GM12878 (cell line): ENCODE data around the gene DNMT1. TPM values are rescaled to one million over a fixed set of nuclear protein-coding genes. Genes with fewer than 3 reads are reported as not detected.
"Not testable (repeated sequence)": the region's sequence is repeated elsewhere in the genome, so short reads cannot be mapped to it uniquely, and the experiment has no call there.

ENCODE experiments used
- ATAC-seq: fragments of 200-7000 bp; cut with Tn5 transposase; 3 replicates; pipeline ENCODE4 v1.9.1; 2020; ENCODE audit warnings: mild to moderate bottlenecking, moderate library complexity
- BruUV-seq: library from RNA; stranded (reverse); fragments of 400-500 nt; replicated peaks from 2 replicates; lab custom pipeline; 2021; lab: Mats Ljungman, UMichigan
- CTCF ChIA-PET: fragments of 300-600 bp; sonication (Branson Sonifier 250); formaldehyde crosslinking; extraction: SDS; loops from one replicate; lab custom pipeline; 2021; ENCODE audit warnings: inconsistent platforms; lab: Yijun Ruan, JAX
- POLR2A ChIA-PET: fragments of 350-600 bp; formaldehyde crosslinking; extraction: SDS; loops from one replicate; lab custom pipeline; 2021; ENCODE audit warnings: inconsistent platforms; lab: Charles Lee
- RAD21 ChIA-PET: fragments of 300-600 bp; sonication (Branson Sonifier 250); formaldehyde crosslinking; loops from one replicate; lab custom pipeline; 2023; ENCODE audit warnings: antibody characterized with exemption; ENCODE audit not compliant: unreplicated experiment; lab: Charles Lee
- SMC1A ChIA-PET: fragments of 300-600 bp; sonication (Branson Sonifier 250); formaldehyde crosslinking; loops from one replicate; lab custom pipeline; 2023; ENCODE audit not compliant: unreplicated experiment, uncharacterized antibody; lab: Charles Lee
- DNase-seq: peaks from one replicate; pipeline ENCODE4 v3.0.0-alpha.2; 2011; ENCODE audit warnings: low read depth, low spot score
- FAIRE-seq: peaks from 3 replicates; lab custom pipeline; 2011; peaks lifted over from hg19 to GRCh38; lab: Jason Lieb, UNC
- H2AFZ ChIP-seq: 2 replicates; pipeline ENCODE4 v1.6.0; 2011; ENCODE audit warnings: low read depth, low read length, control low read depth; ENCODE audit not compliant: control insufficient read depth
- H3K27ac ChIP-seq: 2 replicates; pipeline ENCODE4 v1.5.1; 2011; ENCODE audit warnings: control low read depth; ENCODE audit not compliant: control insufficient read depth, insufficient read depth
- H3K27me3 ChIP-seq, 2 experiments: replicated peaks in 1 of 2; 2 replicates each; pipeline versions ENCODE4 v1.6.0 to v1.6.1; 2011; ENCODE audit warnings: low read length in 1 of 2; ENCODE audit not compliant: control insufficient read depth in 2 of 2, insufficient read depth in 2 of 2
- H3K36me3 ChIP-seq, 2 experiments: 2 replicates each; pipeline ENCODE4 v1.5.1; 2011; ENCODE audit warnings: low read length in 1 of 2; ENCODE audit not compliant: control insufficient read depth in 2 of 2, insufficient read depth in 2 of 2
- H3K4me1 ChIP-seq: 2 replicates; pipeline ENCODE4 v1.6.1; 2011; ENCODE audit warnings: mild to moderate bottlenecking, low read length, moderate library complexity, mixed read lengths; ENCODE audit not compliant: control insufficient read depth, insufficient read depth
- H3K4me2 ChIP-seq: 2 replicates; pipeline ENCODE4 v1.6.0; 2011; ENCODE audit warnings: control low read depth; ENCODE audit not compliant: control insufficient read depth, insufficient read depth
- H3K4me3 ChIP-seq: fragments of 200-600 bp; sonication (generic); 2 replicates; pipeline ENCODE4 v1.5.1; 2016
- H3K79me2 ChIP-seq: 2 replicates; pipeline ENCODE4 v1.6.0; 2011; ENCODE audit warnings: low read length; ENCODE audit not compliant: control insufficient read depth, insufficient read depth
- H3K9ac ChIP-seq: 2 replicates; pipeline ENCODE4 v1.8.0; 2011; ENCODE audit warnings: low read length, control low read depth, mixed read lengths; ENCODE audit not compliant: control insufficient read depth, insufficient read depth
- H3K9me3 ChIP-seq: replicated peaks from 3 replicates; pipeline ENCODE4 v1.5.1; 2011; ENCODE audit warnings: mild to moderate bottlenecking, low read length; ENCODE audit not compliant: control insufficient read depth, insufficient read depth
- H4K20me1 ChIP-seq: 2 replicates; pipeline ENCODE4 v1.6.0; 2011; ENCODE audit not compliant: control insufficient read depth, insufficient read depth
- GATAD2B ChIP-seq: fragments of 450-650 bp; conservative IDR thresholded peaks from 2 replicates; pipeline ENCODE4 v1.6.1; 2017; ENCODE audit warnings: low read depth, mild to moderate bottlenecking, moderate library complexity
- NR2F1 ChIP-seq: fragments of 450-650 bp; conservative IDR thresholded peaks from 2 replicates; pipeline ENCODE4 v1.6.1; 2017; ENCODE audit warnings: mild to moderate bottlenecking
- WGBS: methylation state at CpG from one replicate; pipeline ENCODE4 v1.1.6; 2016; ENCODE audit warnings: low lambda C conversion rate; ENCODE audit not compliant: insufficient replicate concordance, insufficient coverage; ENCODE audit errors: missing lambda C conversion rate; 5-methylcytosine and 5-hydroxymethylcytosine counted together
- in situ Hi-C: fragments of 300-500 bp; cut with MboI; formaldehyde crosslinking; loops from 9 replicates; pipeline ENCODE4 v1.14.3; 2018; ENCODE audit warnings: mixed read lengths
- intact Hi-C: fragments of 100-400 bp; cut with micrococcal nuclease; formaldehyde crosslinking; loops from one replicate; pipeline ENCODE4 v1.14.2; 2022; ENCODE audit not compliant: unreplicated experiment
- polyA plus RNA-seq, 11 experiments: library from polyadenylated mRNA; depleted of rRNA in 4 of 11; unstranded in 6 of 11; stranded (reverse) in 5 of 11; fragments of >200 nt; fragmentation: Nextera tagmentation in 4 of 11; fragmentation: Illumina TruSeq in 1 of 11; extraction: Ambion mirVana in 4 of 11; extraction: Trizol in 1 of 11; gene quantifications; 1 replicate in 1 of 11; 2 replicates in 10 of 11; pipeline versions ENCODE4 v1.2.1 to v1.2.3, GENCODE V29; 2011 to 2016; ENCODE audit warnings: inconsistent platforms in 2 of 11, missing spikeins in 2 of 11, low read depth in 1 of 11
- total RNA-seq, 4 experiments: library from RNA; depleted of rRNA in 3 of 4; stranded (reverse); fragments of >200 nt in 3 of 4; fragmentation: Illumina TruSeq in 1 of 4; extraction: Trizol in 1 of 4; gene quantifications; 2 replicates each; pipeline versions ENCODE4 v1.2.1 to v1.2.3, GENCODE V29; 2013 to 2021
- TF ChIP-seq, protein P1 (sequence below): fragments of 450-650 bp; conservative IDR thresholded peaks from 2 replicates; pipeline ENCODE4 v1.6.1; 2017; ENCODE audit warnings: mild to moderate bottlenecking, moderate library complexity

Gene DNMT1
- total and polyA plus RNA-seq, 10 of the 15 experiments (the other 5 are each of a cell fraction or from before 2014, with no cell fraction given): 70.0 to 290 (median 133) TPM

- FAIRE-seq, H3K36me3 ChIP-seq, intact Hi-C loops, H3K9me3 ChIP-seq, DNase-seq, H3K27me3 ChIP-seq, H3K9ac ChIP-seq, H2AFZ ChIP-seq, H3K4me3 ChIP-seq, H3K27ac ChIP-seq, BruUV-seq, H3K79me2 ChIP-seq, ATAC-seq, H4K20me1 ChIP-seq: not testable (repeated sequence)
- Histone ChIP-seq H3K4me1 (peaks cover 64% of the 10 kb centered on the region), H3K4me2 (peak overlapping the region; percentile 43; the same call in 1 of the 2 replicates)
- RAD21 ChIA-PET: interaction anchor here (1.0 to 2.5 kb wide), 4 partner anchors 8 to 138 kb away, joined by 3 to 9 read pairs (median 4); no protein-coding TSS in a partner anchor
- TF ChIP-seq NR2F1: peak; percentile 77
- TF ChIP-seq GATAD2B: peak; percentile 20; the same call in 1 of the 2 replicates
- TF ChIP-seq, protein P1, sequence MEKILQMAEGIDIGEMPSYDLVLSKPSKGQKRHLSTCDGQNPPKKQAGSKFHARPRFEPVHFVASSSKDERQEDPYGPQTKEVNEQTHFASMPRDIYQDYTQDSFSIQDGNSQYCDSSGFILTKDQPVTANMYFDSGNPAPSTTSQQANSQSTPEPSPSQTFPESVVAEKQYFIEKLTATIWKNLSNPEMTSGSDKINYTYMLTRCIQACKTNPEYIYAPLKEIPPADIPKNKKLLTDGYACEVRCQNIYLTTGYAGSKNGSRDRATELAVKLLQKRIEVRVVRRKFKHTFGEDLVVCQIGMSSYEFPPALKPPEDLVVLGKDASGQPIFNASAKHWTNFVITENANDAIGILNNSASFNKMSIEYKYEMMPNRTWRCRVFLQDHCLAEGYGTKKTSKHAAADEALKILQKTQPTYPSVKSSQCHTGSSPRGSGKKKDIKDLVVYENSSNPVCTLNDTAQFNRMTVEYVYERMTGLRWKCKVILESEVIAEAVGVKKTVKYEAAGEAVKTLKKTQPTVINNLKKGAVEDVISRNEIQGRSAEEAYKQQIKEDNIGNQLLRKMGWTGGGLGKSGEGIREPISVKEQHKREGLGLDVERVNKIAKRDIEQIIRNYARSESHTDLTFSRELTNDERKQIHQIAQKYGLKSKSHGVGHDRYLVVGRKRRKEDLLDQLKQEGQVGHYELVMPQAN: 0 out of 2 replicates have a peak, but pooled peaks have one; percentile 0
- WGBS: 66% methylated on average over 11 of the region's 11 CpGs
- in situ Hi-C loops: loop anchor here (25.0 kb wide), 1 partner anchor 1105 kb away; the partner anchor contains the start of genes OR7G3 and ZNF317
- CTCF ChIA-PET: interaction anchor here (1.0 to 1.5 kb wide), 3 partner anchors 8 to 139 kb away, joined by 4 to 5 read pairs (median 5); partner anchors contain the start of gene ANGPTL6
- POLR2A ChIA-PET: interaction anchor here (1.4 to 3.4 kb wide), 3 partner anchors 10 to 139 kb away, joined by 3 to 13 read pairs (median 10); partner anchors contain the start of gene S1PR2
- SMC1A ChIA-PET: interaction anchor here (1.0 to 2.0 kb wide), 3 partner anchors 10 to 139 kb away, joined by 3 to 8 read pairs (median 3); partner anchors contain the start of genes ANGPTL6 and MRPL4
Observed at GRCh38 chr19:10241826-10242449, 47.2 kb upstream of the DNMT1 start.
